Body of pancreas (tissue), 4 donors: Measurements from ENCODE around the gene GH1. TPM values are rescaled to one million over a fixed set of nuclear protein-coding genes. Genes with fewer than 3 reads are reported as not detected.

Experiments
- ATAC-seq: fragments of 150-250 bp; one replicate; pipeline ENCODE4 v1.9.1; 2016
- DNase-seq, 4 donors: peaks; one replicate each; pipeline ENCODE4 v3.0.0-alpha.2; 2019
- H3K27ac ChIP-seq, 4 donors: fragments of 200-600 bp; sonication (generic); 1 replicate in 3 of 4; 2 replicates in 1 of 4; pipeline versions ENCODE4 v1.5.1 to v1.6.1; 2016 to 2019; ENCODE audit warnings: mild to moderate bottlenecking in 1 of 4, mixed read lengths in 1 of 4, moderate library complexity in 1 of 4
- H3K27me3 ChIP-seq, 2 donors: fragments of 200-600 bp; sonication (generic); one replicate each; pipeline ENCODE4 v1.6.0; 2016; ENCODE audit warnings: mild to moderate bottlenecking in 1 of 2
- H3K36me3 ChIP-seq, 2 donors: fragments of 200-600 bp; sonication (generic); replicated peaks in 1 of 2; 2 replicates each; pipeline ENCODE4 v1.5.1; 2016; ENCODE audit warnings: low read depth in 2 of 2; ENCODE audit not compliant: insufficient read depth in 1 of 2
- H3K4me1 ChIP-seq: fragments of 200-600 bp; sonication (generic); one replicate; pipeline ENCODE4 v1.6.0; 2016
- H3K4me3 ChIP-seq, 2 donors: fragments of 200-600 bp; sonication (generic); 1 replicate in 1 of 2; 2 replicates in 1 of 2; pipeline ENCODE4 v1.5.1; 2016 to 2019
- H3K9me3 ChIP-seq, 3 donors: fragments of 200-600 bp; sonication (generic); 1 replicate in 2 of 3; 2 replicates in 1 of 3; pipeline ENCODE4 v1.5.1; 2016
- CTCF ChIP-seq, 7 experiments: fragments of 450-650 bp in 4 of 7; fragments of 200-600 bp in 3 of 7; sonication (generic) in 3 of 7; IDR thresholded peaks; one replicate each; pipeline ENCODE4 v1.5.1; 2016 to 2019; ENCODE audit warnings: antibody characterized with exemption in 7 of 7
- POLR2A ChIP-seq, 3 donors: fragments of 450-650 bp; IDR thresholded peaks; one replicate each; pipeline ENCODE4 v1.6.1; 2016; ENCODE audit warnings: antibody characterized with exemption in 3 of 3, mild to moderate bottlenecking in 2 of 3
- WGBS, 2 donors: methylation state at CpG; one replicate each; pipeline ENCODE4 v1.1.5; 2017; 5-methylcytosine and 5-hydroxymethylcytosine counted together
- intact Hi-C: fragments of 100-400 bp; cut with DNase I; formaldehyde crosslinking; loops from one replicate; pipeline ENCODE4 v1.15.1; 2023
- total RNA-seq, 2 donors: library from RNA; depleted of rRNA; stranded (reverse); fragments of >200 nt; gene quantifications; one replicate each; pipeline ENCODE4 v1.1.0, GENCODE V29; 2016

GH1 gene
- total RNA-seq, 2 donors from 2014 or later: not detected

- TF ChIP-seq POLR2A (IDR thresholded peaks at IDR 0.05): no peak
- no peak for TF ChIP-seq CTCF (IDR thresholded peaks at IDR 0.05)
- no peak for DNase-seq
- H3K9me3 ChIP-seq: no peaks in the 10 kb centered on the region
- no peak for ATAC-seq
- H3K27me3 ChIP-seq: no peaks in the 10 kb centered on the region
- WGBS, 2 donors: 78 to 92% methylated on average over 4 of the region's 4 CpGs
- H3K36me3 ChIP-seq: no peaks in the 10 kb centered on the region
- H3K4me3 ChIP-seq: no peak overlapping the region
- no peaks in the 10 kb centered on the region for H3K4me1 ChIP-seq
- no peak overlapping the region for H3K27ac ChIP-seq
- intact Hi-C loops: no loop called here
Measured at GRCh38 chr17:63937920-63938319, 19.3 kb upstream of the GH1 start.

GRCh38 chr17:63937319-63937718 is 18.7 kb upstream of the GH1 start:
- Histone ChIP-seq H3K27me3 (no peaks in the 10 kb centered on the region), H3K27ac (no peak overlapping the region), H3K9me3 (no peaks in the 10 kb centered on the region), H3K4me1 (no peaks in the 10 kb centered on the region), H3K36me3 (no peaks in the 10 kb centered on the region), H3K4me3 (no peak overlapping the region)
- no peak for DNase-seq
- TF ChIP-seq POLR2A (IDR thresholded peaks at IDR 0.05): no peak
- no peak for TF ChIP-seq CTCF (IDR thresholded peaks at IDR 0.05)
- ATAC-seq: no peak
- intact Hi-C loops: no loop called here
- WGBS, 2 donors: 77 to 88% methylated on average over 6 of the region's 6 CpGs

- no peak overlapping the region for H3K4me3 ChIP-seq
- H3K27ac ChIP-seq: no peak overlapping the region
- H3K27me3 ChIP-seq: no peaks in the 10 kb centered on the region
- H3K9me3 ChIP-seq: no peaks in the 10 kb centered on the region
- 80 to 81% methylated on average over 18 to 21 of the region's 21 CpGs for WGBS, 2 donors
- ATAC-seq (no peak), DNase-seq (no peak)
- no peaks in the 10 kb centered on the region for H3K36me3 ChIP-seq
- H3K4me1 ChIP-seq: no peaks in the 10 kb centered on the region
- intact Hi-C loops: no loop called here
- TF ChIP-seq CTCF (IDR thresholded peaks at IDR 0.05) (no peak), POLR2A (IDR thresholded peaks at IDR 0.05) (no peak)
Measured at GRCh38 chr17:63934183-63935112, 15.8 kb upstream of the GH1 start.

GRCh38 chr17:63933598-63933997 is 15.0 kb upstream of the GH1 start:
- ATAC-seq (no peak), DNase-seq (no peak)
- Histone ChIP-seq H3K4me3 (no peak overlapping the region), H3K36me3 (no peaks in the 10 kb centered on the region), H3K27ac (no peak overlapping the region), H3K4me1 (no peaks in the 10 kb centered on the region), H3K27me3 (no peaks in the 10 kb centered on the region), H3K9me3 (no peaks in the 10 kb centered on the region)
- intact Hi-C loops: no loop called here
- TF ChIP-seq CTCF (IDR thresholded peaks at IDR 0.05) (no peak), POLR2A (IDR thresholded peaks at IDR 0.05) (no peak)
- 76 to 78% methylated on average over 8 of the region's 8 CpGs for WGBS, 2 donors

GRCh38 chr17:63932721-63933120 is 14.1 kb upstream of the GH1 start:
- DNase-seq: no peak
- no peak overlapping the region for H3K4me3 ChIP-seq
- no peaks in the 10 kb centered on the region for H3K9me3 ChIP-seq
- H3K27me3 ChIP-seq: no peaks in the 10 kb centered on the region
- no peak overlapping the region for H3K27ac ChIP-seq
- H3K36me3 ChIP-seq: no peaks in the 10 kb centered on the region
- ATAC-seq: no peak
- TF ChIP-seq POLR2A (IDR thresholded peaks at IDR 0.05) (no peak), CTCF (IDR thresholded peaks at IDR 0.05) (no peak)
- no peaks in the 10 kb centered on the region for H3K4me1 ChIP-seq
- WGBS, 2 donors: 91 to 94% methylated on average over 2 to 4 of the region's 4 CpGs
- intact Hi-C loops: no loop called here
